T-helper 2 cell treated with Interferon-gamma antibody and Interleukin-4, amounts not matched to agents 5 μg/mL and 100 μg/mL, for 36 hours (primary cell): ENCODE measurements around the gene BAX.

Experiments used
- DNase-seq: peaks from one replicate; pipeline ENCODE4 v3.0.0; 2021; ENCODE audit warnings: low spot score
- H3K27ac Mint-ChIP-seq: one replicate; pipeline ENCODE4 v1.8.0; 2021; ENCODE audit warnings: mild to moderate bottlenecking, mixed read lengths
- H3K27me3 Mint-ChIP-seq: one replicate; pipeline ENCODE4 v1.8.0; 2021; ENCODE audit warnings: low read depth, mixed read lengths
- H3K36me3 Mint-ChIP-seq: one replicate; pipeline ENCODE4 v1.8.0; 2021; ENCODE audit warnings: low read depth, mixed read lengths
- H3K4me1 Mint-ChIP-seq: one replicate; pipeline ENCODE4 v1.8.0; 2021; ENCODE audit warnings: low read depth, mixed read lengths
- H3K4me3 Mint-ChIP-seq: one replicate; pipeline ENCODE4 v1.8.0; 2022; ENCODE audit warnings: mild to moderate bottlenecking, moderate library complexity, mixed read lengths
- H3K9me3 Mint-ChIP-seq: one replicate; pipeline ENCODE4 v1.8.0; 2021; ENCODE audit warnings: mixed read lengths

BAX gene

GRCh38 chr19:48945415-48945814, 9.3 kb upstream of the BAX start:
- H3K27ac Mint-ChIP-seq, result no peak overlapping the region
- H3K9me3 Mint-ChIP-seq, result peaks cover 7% of the 10 kb centered on the region
- no peak overlapping the region for H3K4me3 Mint-ChIP-seq
- DNase-seq, result no peak
- no peaks in the 10 kb centered on the region for H3K27me3 Mint-ChIP-seq
- H3K36me3 Mint-ChIP-seq, result no peaks in the 10 kb centered on the region
- no peaks in the 10 kb centered on the region for H3K4me1 Mint-ChIP-seq

GRCh38 chr19:48945817-48946216, 8.9 kb upstream of the BAX start:
- no peak overlapping the region for H3K4me3 Mint-ChIP-seq
- H3K4me1 Mint-ChIP-seq, result no peaks in the 10 kb centered on the region
- no peaks in the 10 kb centered on the region for H3K27me3 Mint-ChIP-seq
- H3K36me3 Mint-ChIP-seq, result no peaks in the 10 kb centered on the region
- DNase-seq, result no peak
- no peak overlapping the region for H3K27ac Mint-ChIP-seq
- peaks cover 7% of the 10 kb centered on the region for H3K9me3 Mint-ChIP-seq

DNA sequence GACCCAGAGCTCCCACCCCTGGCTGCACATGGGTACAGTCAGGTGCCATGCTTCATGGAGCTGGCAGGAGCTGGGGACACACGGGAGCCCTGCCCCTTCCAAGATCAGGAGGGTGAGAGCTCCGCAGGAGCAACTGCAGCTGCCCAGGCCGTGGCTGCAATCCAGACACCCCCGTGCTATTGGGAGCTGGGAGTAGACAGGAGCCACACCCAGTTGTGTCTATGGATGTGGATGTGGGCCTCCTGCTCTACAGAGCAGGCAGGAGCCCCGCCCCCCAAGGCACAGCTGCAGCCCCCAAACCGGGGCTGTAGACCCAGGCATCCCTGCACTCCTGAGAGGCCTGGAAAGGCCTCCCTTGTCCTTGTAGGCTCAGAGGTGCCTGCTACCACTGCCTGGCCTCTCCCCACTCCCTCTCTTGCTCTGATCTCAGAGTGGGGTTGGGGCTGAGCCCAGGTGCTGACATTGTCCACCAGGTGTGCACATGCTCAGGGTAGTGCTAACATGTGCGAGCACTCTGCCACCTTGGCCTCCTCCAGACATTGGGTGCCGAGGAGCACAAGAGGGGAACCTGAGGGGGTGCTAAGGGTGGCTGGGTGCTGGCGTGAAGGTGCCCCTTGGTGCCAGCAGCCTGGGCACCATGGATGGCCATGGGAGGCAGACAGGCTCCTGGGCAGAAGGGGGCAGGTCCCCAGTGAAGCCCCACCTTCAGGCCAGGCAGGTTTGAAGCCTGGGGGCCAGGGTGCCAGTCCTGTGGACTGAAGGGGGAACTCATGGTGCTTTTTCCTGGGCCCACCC, 8.0 kb upstream of the BAX start:
- Mint-ChIP-seq H3K27ac (no peak overlapping the region), H3K27me3 (no peaks in the 10 kb centered on the region), H3K4me3 (no peak overlapping the region)

DNA sequence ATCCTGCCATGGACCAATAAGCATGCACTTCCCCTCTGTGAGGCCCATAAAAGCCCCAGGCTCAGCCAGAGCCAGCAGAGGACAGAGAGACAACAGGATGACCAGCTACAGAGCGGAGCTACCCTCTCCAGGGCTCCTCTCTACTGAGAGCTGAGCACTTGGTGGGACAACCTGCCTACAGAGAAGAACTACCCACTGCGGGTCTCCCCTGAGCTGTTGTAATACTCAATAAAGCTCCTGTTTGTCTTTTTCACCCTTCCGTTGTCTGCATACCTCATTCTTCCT, 7.5 kb upstream of the BAX start:
- no peaks in the 10 kb centered on the region for H3K4me1 Mint-ChIP-seq
- peaks cover 7% of the 10 kb centered on the region for H3K9me3 Mint-ChIP-seq
- no peak overlapping the region for H3K4me3 Mint-ChIP-seq
- no peaks in the 10 kb centered on the region for H3K27me3 Mint-ChIP-seq
- no peak for DNase-seq
- no peak overlapping the region for H3K27ac Mint-ChIP-seq
- H3K36me3 Mint-ChIP-seq, result no peaks in the 10 kb centered on the region

More for the DNA sequence above, 8.0 kb upstream of the BAX start:
- H3K9me3 Mint-ChIP-seq, result peaks cover 7% of the 10 kb centered on the region
- no peaks in the 10 kb centered on the region for H3K36me3 Mint-ChIP-seq
- no peaks in the 10 kb centered on the region for H3K4me1 Mint-ChIP-seq
- DNase-seq, result no peak

DNA sequence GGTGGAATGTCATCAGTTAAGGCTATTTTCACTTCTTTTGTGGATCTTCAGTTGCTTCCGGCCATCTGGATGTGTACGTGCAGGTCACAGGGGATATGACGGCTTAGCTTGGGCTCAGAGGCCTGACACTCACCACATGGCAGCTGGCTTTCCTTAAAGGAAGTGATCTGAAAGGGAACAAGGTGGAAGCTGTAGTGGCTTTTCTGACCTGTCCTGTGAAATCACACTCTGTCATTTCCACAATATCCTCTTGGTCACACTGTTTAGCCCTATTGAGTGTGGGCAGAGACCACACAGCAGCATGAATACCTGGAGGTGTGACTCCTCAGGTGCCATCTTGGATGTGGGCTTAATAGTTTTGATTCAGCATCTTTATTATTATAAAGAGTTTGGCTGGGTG, 4.5 kb upstream of the BAX start:
- no peak overlapping the region for H3K27ac Mint-ChIP-seq
- DNase-seq, result no peak
- no peak overlapping the region for H3K4me3 Mint-ChIP-seq
- H3K4me1 Mint-ChIP-seq, result peaks cover 5% of the 10 kb centered on the region
- no peaks in the 10 kb centered on the region for H3K27me3 Mint-ChIP-seq
- H3K36me3 Mint-ChIP-seq, result peaks cover 4% of the 10 kb centered on the region
- peaks cover 7% of the 10 kb centered on the region for H3K9me3 Mint-ChIP-seq

DNA sequence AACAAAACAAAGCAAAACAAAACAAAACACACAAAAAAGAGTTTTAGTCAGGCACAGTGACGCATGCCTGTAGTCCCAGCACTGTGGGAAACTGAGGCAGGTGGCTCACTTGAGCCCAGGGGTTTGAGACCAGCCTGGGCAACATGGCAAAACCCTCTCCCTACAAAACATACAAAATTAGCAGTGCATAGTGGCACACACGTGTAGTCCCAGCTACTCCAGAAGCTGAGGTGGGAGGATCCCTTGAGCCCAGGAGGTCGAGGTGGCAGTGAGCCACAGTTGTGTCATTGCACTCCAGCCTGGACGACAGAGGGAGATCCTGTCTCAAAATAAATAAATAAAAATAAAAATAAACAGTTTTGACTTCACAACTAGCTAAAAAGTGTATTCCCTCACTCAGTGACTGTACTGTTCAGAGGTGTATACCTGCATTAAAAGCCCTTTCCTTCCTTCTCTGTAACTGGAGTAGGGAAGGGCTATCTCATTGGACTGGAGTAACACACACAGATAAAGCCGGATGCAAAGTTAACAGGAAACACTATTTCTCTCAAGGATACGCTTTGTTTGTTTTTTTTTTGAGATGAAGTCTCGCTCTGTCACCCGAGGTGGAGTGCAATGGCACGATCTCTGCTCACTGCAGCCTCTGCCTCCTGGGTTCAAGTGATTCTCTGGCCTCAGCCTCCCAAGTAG, 3.7 kb upstream of the BAX start:
- H3K27me3 Mint-ChIP-seq, result no peaks in the 10 kb centered on the region
- H3K27ac Mint-ChIP-seq, result no peak overlapping the region
- H3K4me1 Mint-ChIP-seq, result peaks cover 11% of the 10 kb centered on the region
- H3K9me3 Mint-ChIP-seq, result peaks cover 7% of the 10 kb centered on the region
- peaks cover 11% of the 10 kb centered on the region for H3K36me3 Mint-ChIP-seq
- H3K4me3 Mint-ChIP-seq, result no peak overlapping the region
- no peak for DNase-seq

GRCh38 chr19:48953141-48953540, 1.5 kb upstream of the BAX start:
- Mint-ChIP-seq H3K36me3 (peaks cover 30% of the 10 kb centered on the region), H3K9me3 (peaks cover 2% of the 10 kb centered on the region), H3K27ac (no peak overlapping the region), H3K4me3 (peak overlapping the region; percentile 12), H3K27me3 (no peaks in the 10 kb centered on the region), H3K4me1 (peaks cover 24% of the 10 kb centered on the region)
- DNase-seq, result no peak

GRCh38 chr19:48953990-48954594, 583 bp upstream of the BAX start:
- Mint-ChIP-seq H3K27ac (peak overlapping the region; percentile 96), H3K4me1 (peaks cover 26% of the 10 kb centered on the region), H3K27me3 (no peaks in the 10 kb centered on the region), H3K4me3 (peak overlapping the region; percentile 92), H3K9me3 (no peaks in the 10 kb centered on the region), H3K36me3 (peaks cover 37% of the 10 kb centered on the region)
- no peak for DNase-seq

DNA sequence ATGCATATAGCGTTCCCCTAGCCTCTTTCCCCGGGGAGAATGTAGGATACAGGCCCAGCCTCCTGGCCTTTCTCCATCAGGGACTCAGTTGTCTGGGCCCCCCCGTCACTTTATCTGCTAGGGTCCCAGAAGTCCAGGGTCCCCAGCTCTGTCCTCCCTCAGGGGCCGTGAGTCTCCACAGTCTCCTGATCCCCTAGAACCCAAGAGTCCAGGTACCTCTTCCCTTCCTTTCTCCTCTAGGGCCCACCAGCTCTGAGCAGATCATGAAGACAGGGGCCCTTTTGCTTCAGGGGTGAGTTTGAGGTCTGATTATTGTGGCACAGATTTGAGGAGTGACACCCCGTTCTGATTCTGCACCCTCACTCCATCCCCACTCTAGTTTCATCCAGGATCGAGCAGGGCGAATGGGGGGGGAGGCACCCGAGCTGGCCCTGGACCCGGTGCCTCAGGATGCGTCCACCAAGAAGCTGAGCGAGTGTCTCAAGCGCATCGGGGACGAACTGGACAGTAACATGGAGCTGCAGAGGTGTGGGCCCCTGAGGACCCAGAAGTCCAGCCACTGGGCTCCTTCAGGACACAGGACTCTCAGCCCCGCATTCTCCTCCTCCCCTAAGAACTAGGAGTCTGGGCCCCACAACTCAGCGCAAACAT, 758 bp downstream of the BAX start:
- peaks cover 30% of the 10 kb centered on the region for H3K4me1 Mint-ChIP-seq
- DNase-seq, result no peak
- peak overlapping the region; percentile 86 for H3K27ac Mint-ChIP-seq
- H3K36me3 Mint-ChIP-seq, result peaks cover 42% of the 10 kb centered on the region
- H3K9me3 Mint-ChIP-seq, result no peaks in the 10 kb centered on the region
- no peaks in the 10 kb centered on the region for H3K27me3 Mint-ChIP-seq
- peak overlapping the region; percentile 93 for H3K4me3 Mint-ChIP-seq

- Mint-ChIP-seq H3K36me3 (peaks cover 54% of the 10 kb centered on the region), H3K4me1 (peaks cover 45% of the 10 kb centered on the region), H3K4me3 (peak overlapping the region; percentile 20), H3K27me3 (no peaks in the 10 kb centered on the region), H3K27ac (peak overlapping the region; percentile 31), H3K9me3 (no peaks in the 10 kb centered on the region)
- no peak for DNase-seq
Measured at GRCh38 chr19:48958006-48958405, 3.3 kb downstream of the BAX start.

- no peaks in the 10 kb centered on the region for H3K27me3 Mint-ChIP-seq
- no peak for DNase-seq
- H3K9me3 Mint-ChIP-seq, result no peaks in the 10 kb centered on the region
- H3K4me3 Mint-ChIP-seq, result no peak overlapping the region
- peaks cover 54% of the 10 kb centered on the region for H3K4me1 Mint-ChIP-seq
- peak overlapping the region; percentile 73 for H3K27ac Mint-ChIP-seq
- H3K36me3 Mint-ChIP-seq, result peaks cover 52% of the 10 kb centered on the region
Measured at GRCh38 chr19:48959341-48960239, 4.9 kb downstream of the BAX start.

- Mint-ChIP-seq H3K9me3 (no peaks in the 10 kb centered on the region), H3K27ac (peak overlapping the region; percentile 37), H3K27me3 (no peaks in the 10 kb centered on the region), H3K4me1 (peaks cover 49% of the 10 kb centered on the region), H3K36me3 (peaks cover 47% of the 10 kb centered on the region), H3K4me3 (no peak overlapping the region)
- DNase-seq, result no peak
Measured at GRCh38 chr19:48961051-48961649, 6.5 kb downstream of the BAX start.

DNA sequence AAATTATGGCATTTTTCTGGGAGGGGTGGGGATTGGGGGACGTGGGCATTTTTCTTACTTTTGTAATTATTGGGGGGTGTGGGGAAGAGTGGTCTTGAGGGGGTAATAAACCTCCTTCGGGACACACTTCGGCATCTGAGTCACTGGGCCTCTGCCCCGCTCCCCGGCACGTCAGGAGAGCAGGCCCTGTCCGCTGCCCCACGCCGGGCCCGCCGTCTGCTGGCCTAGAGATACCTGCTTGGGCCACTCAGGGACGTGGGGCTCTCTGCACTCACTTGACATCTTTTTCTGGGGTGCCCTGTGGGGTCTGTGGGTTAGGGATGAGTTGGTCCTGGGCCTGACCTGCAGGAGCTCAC, 7.0 kb downstream of the BAX start:
- no peaks in the 10 kb centered on the region for H3K9me3 Mint-ChIP-seq
- peaks cover 51% of the 10 kb centered on the region for H3K4me1 Mint-ChIP-seq
- peak overlapping the region; percentile 85 for H3K4me3 Mint-ChIP-seq
- H3K27ac Mint-ChIP-seq, result peak overlapping the region; percentile 93
- DNase-seq, result no peak
- H3K27me3 Mint-ChIP-seq, result no peaks in the 10 kb centered on the region
- peaks cover 48% of the 10 kb centered on the region for H3K36me3 Mint-ChIP-seq
